ENCODE measurements around the gene PANK1. TPM values are rescaled to one million over a fixed set of nuclear protein-coding genes. Genes with fewer than 3 reads are reported as not detected.

PANK1 gene
- total RNA-seq, 1 experiment from 2014 or later: 8.1 TPM

DNA sequence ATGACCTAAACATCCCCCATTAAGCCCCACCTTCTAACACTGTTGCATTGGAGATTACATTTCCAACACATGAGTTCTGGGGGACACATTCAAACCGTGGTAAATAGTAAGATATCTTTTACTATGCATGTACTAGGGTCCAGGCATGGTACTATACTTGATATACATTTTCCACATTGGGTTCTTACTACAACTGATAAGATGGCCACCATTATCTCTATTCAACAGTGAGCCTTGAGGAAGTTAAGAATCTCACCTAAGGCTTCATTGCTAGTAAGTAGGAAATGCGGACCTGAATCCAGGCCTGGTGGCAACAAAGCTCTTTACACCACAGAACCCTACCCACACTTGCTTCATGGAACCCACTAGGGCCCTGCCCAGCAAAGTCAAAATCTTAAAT is 5.7 kb downstream of the PANK1 start:
- intact Hi-C loops (cut with micrococcal nuclease; ENCODE audit: unreplicated experiment): no loop called here
- no peak for TF ChIP-seq EZH2 (IDR thresholded peaks at IDR 0.05; ENCODE audit: low read depth)
- TF ChIP-seq, protein P1, sequence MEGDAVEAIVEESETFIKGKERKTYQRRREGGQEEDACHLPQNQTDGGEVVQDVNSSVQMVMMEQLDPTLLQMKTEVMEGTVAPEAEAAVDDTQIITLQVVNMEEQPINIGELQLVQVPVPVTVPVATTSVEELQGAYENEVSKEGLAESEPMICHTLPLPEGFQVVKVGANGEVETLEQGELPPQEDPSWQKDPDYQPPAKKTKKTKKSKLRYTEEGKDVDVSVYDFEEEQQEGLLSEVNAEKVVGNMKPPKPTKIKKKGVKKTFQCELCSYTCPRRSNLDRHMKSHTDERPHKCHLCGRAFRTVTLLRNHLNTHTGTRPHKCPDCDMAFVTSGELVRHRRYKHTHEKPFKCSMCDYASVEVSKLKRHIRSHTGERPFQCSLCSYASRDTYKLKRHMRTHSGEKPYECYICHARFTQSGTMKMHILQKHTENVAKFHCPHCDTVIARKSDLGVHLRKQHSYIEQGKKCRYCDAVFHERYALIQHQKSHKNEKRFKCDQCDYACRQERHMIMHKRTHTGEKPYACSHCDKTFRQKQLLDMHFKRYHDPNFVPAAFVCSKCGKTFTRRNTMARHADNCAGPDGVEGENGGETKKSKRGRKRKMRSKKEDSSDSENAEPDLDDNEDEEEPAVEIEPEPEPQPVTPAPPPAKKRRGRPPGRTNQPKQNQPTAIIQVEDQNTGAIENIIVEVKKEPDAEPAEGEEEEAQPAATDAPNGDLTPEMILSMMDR (conservative IDR thresholded peaks at IDR 0.05): no peak
- H3K27me3 ChIP-seq (ENCODE audit: insufficient read depth, low read depth): no peaks in the 10 kb centered on the region
- ChIA-PET CTCF (no interaction called here), POLR2A (ENCODE audit: unreplicated experiment) (no interaction called here)
- no peak overlapping the region for H3K4me3 ChIP-seq
- H4K20me1 ChIP-seq (ENCODE audit: insufficient read depth): no peaks in the 10 kb centered on the region
- H3F3A ChIP-seq (ENCODE audit: insufficient read depth, low read depth): peaks cover 8% of the 10 kb centered on the region; the same call in 1 of the 2 replicates
- H3K9me2 ChIP-seq (ENCODE audit: insufficient read depth): no peaks in the 10 kb centered on the region
- H3K27ac ChIP-seq: no peak overlapping the region
- no peaks in the 10 kb centered on the region for H3K9me3 ChIP-seq (ENCODE audit: insufficient read depth, low read depth)
- H2AFZ ChIP-seq: no peak overlapping the region
- DNase-seq: no peak
- no peak overlapping the region for H3K4me2 ChIP-seq
- peaks cover 18% of the 10 kb centered on the region; the same call in 1 of the 2 replicates for H3K4me1 ChIP-seq (replicated peaks; ENCODE audit: insufficient read depth)
- peaks cover 44% of the 10 kb centered on the region for H3K79me2 ChIP-seq (ENCODE audit: low read depth)
- no TSS peak for BruUV-seq (replicated peaks)
- no peaks in the 10 kb centered on the region for H3K36me3 ChIP-seq (ENCODE audit: low read depth)

DNA sequence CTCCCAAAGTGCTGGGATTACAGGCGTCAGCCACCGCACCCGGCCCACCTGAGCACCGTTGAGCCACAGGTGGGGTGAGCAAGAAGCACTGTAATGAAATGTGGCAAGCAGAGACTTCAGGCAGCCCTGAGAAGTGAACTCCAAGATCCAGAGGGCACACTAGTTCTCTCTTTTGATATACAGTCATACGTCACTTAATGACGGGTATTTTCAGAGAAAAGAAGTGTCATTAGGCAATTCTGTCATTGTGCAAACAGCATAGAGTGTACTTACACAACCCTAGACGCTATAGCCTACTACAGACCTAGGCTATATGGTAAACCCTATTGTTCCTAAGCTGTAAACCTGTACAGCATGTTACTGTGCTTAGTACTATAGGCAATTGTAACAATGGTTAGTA is 7.9 kb downstream of the PANK1 start:
- H3K4me3 ChIP-seq: no peak overlapping the region
- no peaks in the 10 kb centered on the region for H3K27me3 ChIP-seq (ENCODE audit: insufficient read depth, low read depth)
- H3K4me2 ChIP-seq: no peak overlapping the region
- POLR2A ChIA-PET (ENCODE audit: unreplicated experiment): no interaction called here
- BruUV-seq (replicated peaks): no TSS peak
- H3K9me2 ChIP-seq (ENCODE audit: insufficient read depth): no peaks in the 10 kb centered on the region
- CTCF ChIA-PET: no interaction called here
- intact Hi-C loops (cut with micrococcal nuclease; ENCODE audit: unreplicated experiment): no loop called here
- no peaks in the 10 kb centered on the region for H4K20me1 ChIP-seq (ENCODE audit: insufficient read depth)
- H3K36me3 ChIP-seq (ENCODE audit: low read depth): no peaks in the 10 kb centered on the region
- H3K4me1 ChIP-seq (replicated peaks; ENCODE audit: insufficient read depth): peaks cover 15% of the 10 kb centered on the region
- H2AFZ ChIP-seq: no peak overlapping the region
- no peak for DNase-seq
- H3K79me2 ChIP-seq (ENCODE audit: low read depth): peaks cover 32% of the 10 kb centered on the region
- TF ChIP-seq, protein P1 (conservative IDR thresholded peaks at IDR 0.05): no peak
- no peak for TF ChIP-seq EZH2 (IDR thresholded peaks at IDR 0.05; ENCODE audit: low read depth)
- H3K27ac ChIP-seq: no peak overlapping the region
- peaks cover 12% of the 10 kb centered on the region; the same call in 1 of the 2 replicates for H3F3A ChIP-seq (ENCODE audit: insufficient read depth, low read depth)
- no peaks in the 10 kb centered on the region for H3K9me3 ChIP-seq (ENCODE audit: insufficient read depth, low read depth)

DNA sequence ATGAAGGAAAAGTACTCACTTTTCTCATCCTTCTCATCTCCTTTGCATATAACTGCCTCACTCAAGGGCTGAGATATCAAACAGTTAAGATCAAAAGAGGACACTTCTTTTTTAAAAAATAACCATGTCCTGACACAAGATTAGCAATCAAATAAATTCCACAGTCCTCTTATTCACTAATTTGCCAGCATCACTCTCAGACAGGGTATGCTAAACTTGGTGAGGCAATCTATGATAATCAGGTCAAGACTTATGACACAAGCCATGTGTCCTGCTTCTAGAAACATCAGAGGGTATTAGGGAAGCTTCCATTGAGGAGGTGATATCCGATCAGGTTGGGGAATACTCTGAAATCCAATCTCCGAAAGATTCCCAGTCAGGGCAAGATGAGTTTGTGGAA is 10.4 kb downstream of the PANK1 start:
- no peaks in the 10 kb centered on the region for H3K9me3 ChIP-seq (ENCODE audit: insufficient read depth, low read depth)
- no peaks in the 10 kb centered on the region for H3K36me3 ChIP-seq (ENCODE audit: low read depth)
- intact Hi-C loops (cut with micrococcal nuclease; ENCODE audit: unreplicated experiment): no loop called here
- no peak for TF ChIP-seq EZH2 (IDR thresholded peaks at IDR 0.05; ENCODE audit: low read depth)
- TF ChIP-seq, protein P1 (conservative IDR thresholded peaks at IDR 0.05): no peak
- POLR2A ChIA-PET (ENCODE audit: unreplicated experiment): no interaction called here
- CTCF ChIA-PET: no interaction called here
- H4K20me1 ChIP-seq (ENCODE audit: insufficient read depth): no peaks in the 10 kb centered on the region
- H3K27ac ChIP-seq: no peak overlapping the region
- no peak for DNase-seq
- peaks cover 12% of the 10 kb centered on the region; the same call in 1 of the 2 replicates for H3F3A ChIP-seq (ENCODE audit: insufficient read depth, low read depth)
- no peak overlapping the region for H3K4me2 ChIP-seq
- H3K9me2 ChIP-seq (ENCODE audit: insufficient read depth): no peaks in the 10 kb centered on the region
- BruUV-seq (replicated peaks): no TSS peak
- H2AFZ ChIP-seq: no peak overlapping the region
- H3K27me3 ChIP-seq (ENCODE audit: insufficient read depth, low read depth): no peaks in the 10 kb centered on the region
- no peak overlapping the region for H3K4me3 ChIP-seq
- H3K4me1 ChIP-seq (replicated peaks; ENCODE audit: insufficient read depth): peaks cover 11% of the 10 kb centered on the region
- peaks cover 11% of the 10 kb centered on the region for H3K79me2 ChIP-seq (ENCODE audit: low read depth)

Measured in PC-9 (cell line).